Neural cell (in vitro differentiated cells): ENCODE results near the gene NME8.

ENCODE experiments used
- EP300 ChIP-seq: fragments of 450-650 bp; conservative IDR thresholded peaks from 2 replicates; pipeline ENCODE4 v1.6.1; 2014; ENCODE audit warnings: antibody characterized with exemption, mild to moderate bottlenecking, moderate library complexity; ENCODE audit not compliant: poor library complexity, severe bottlenecking
- EZH2 ChIP-seq: fragments of 200-600, 300-800 bp; shearing (Covaris generic), sonication (generic); IDR thresholded peaks from 2 replicates; pipeline ENCODE4 v1.6.1; 2014; ENCODE audit warnings: antibody characterized with exemption, low read length, borderline replicate concordance, mild to moderate bottlenecking; ENCODE audit not compliant: insufficient read depth, poor library complexity, severe bottlenecking
- MXI1 ChIP-seq: fragments of 450-650 bp; conservative IDR thresholded peaks from 2 replicates; pipeline ENCODE4 v1.6.1; 2014; ENCODE audit warnings: antibody characterized with exemption, mild to moderate bottlenecking; ENCODE audit not compliant: poor library complexity, severe bottlenecking
- POLR2AphosphoS5 ChIP-seq: IDR thresholded peaks from 2 replicates; pipeline ENCODE4 v1.6.1; 2012
- RAD21 ChIP-seq: fragments of 450-650 bp; conservative IDR thresholded peaks from 2 replicates; pipeline ENCODE4 v1.6.1; 2014; ENCODE audit warnings: antibody characterized with exemption, mild to moderate bottlenecking, moderate library complexity
- SMC3 ChIP-seq: fragments of 450-650 bp; conservative IDR thresholded peaks from 2 replicates; pipeline ENCODE4 v1.6.1; 2014; ENCODE audit warnings: antibody characterized with exemption, mild to moderate bottlenecking, moderate library complexity; ENCODE audit not compliant: poor library complexity
- TAF1 ChIP-seq: IDR thresholded peaks from 2 replicates; pipeline ENCODE4 v1.6.1; 2012; ENCODE audit warnings: low read depth
- TF ChIP-seq, protein P1 (sequence below): fragments of 450-650 bp; IDR thresholded peaks from 2 replicates; pipeline ENCODE4 v1.5.1; 2014; ENCODE audit warnings: antibody characterized with exemption, mild to moderate bottlenecking, moderate library complexity; ENCODE audit not compliant: poor library complexity, severe bottlenecking
- TF ChIP-seq, protein P2 (sequence below): IDR thresholded peaks from 2 replicates; pipeline ENCODE4 v1.6.1; 2012; ENCODE audit warnings: borderline replicate concordance

DNA sequence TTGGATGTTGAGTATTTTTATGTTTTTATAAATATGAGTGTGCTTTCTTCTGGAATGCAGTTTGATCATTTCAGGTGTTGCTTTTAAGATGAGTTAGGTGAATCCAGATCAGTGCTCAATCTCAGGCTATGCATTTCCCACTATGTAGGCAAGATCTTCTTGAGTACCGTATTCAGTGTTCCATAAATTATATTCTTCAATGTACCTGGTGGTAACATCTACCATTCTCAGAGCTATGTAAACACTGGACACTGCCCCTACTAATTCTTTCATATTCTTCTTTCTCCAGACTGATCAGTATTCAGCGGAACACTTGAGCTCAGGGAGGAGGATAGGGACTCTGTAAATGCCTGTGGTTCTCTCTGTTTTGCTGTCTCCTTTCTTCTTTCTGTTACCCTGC is 25.5 kb upstream of the NME8 start:
- TF ChIP-seq, protein P1, sequence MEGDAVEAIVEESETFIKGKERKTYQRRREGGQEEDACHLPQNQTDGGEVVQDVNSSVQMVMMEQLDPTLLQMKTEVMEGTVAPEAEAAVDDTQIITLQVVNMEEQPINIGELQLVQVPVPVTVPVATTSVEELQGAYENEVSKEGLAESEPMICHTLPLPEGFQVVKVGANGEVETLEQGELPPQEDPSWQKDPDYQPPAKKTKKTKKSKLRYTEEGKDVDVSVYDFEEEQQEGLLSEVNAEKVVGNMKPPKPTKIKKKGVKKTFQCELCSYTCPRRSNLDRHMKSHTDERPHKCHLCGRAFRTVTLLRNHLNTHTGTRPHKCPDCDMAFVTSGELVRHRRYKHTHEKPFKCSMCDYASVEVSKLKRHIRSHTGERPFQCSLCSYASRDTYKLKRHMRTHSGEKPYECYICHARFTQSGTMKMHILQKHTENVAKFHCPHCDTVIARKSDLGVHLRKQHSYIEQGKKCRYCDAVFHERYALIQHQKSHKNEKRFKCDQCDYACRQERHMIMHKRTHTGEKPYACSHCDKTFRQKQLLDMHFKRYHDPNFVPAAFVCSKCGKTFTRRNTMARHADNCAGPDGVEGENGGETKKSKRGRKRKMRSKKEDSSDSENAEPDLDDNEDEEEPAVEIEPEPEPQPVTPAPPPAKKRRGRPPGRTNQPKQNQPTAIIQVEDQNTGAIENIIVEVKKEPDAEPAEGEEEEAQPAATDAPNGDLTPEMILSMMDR, result no peak
- TF ChIP-seq EZH2 (no peak), POLR2AphosphoS5 (no peak), MXI1 (no peak), SMC3 (no peak), RAD21 (no peak), EP300 (no peak), TAF1 (no peak)
- TF ChIP-seq, protein P2, sequence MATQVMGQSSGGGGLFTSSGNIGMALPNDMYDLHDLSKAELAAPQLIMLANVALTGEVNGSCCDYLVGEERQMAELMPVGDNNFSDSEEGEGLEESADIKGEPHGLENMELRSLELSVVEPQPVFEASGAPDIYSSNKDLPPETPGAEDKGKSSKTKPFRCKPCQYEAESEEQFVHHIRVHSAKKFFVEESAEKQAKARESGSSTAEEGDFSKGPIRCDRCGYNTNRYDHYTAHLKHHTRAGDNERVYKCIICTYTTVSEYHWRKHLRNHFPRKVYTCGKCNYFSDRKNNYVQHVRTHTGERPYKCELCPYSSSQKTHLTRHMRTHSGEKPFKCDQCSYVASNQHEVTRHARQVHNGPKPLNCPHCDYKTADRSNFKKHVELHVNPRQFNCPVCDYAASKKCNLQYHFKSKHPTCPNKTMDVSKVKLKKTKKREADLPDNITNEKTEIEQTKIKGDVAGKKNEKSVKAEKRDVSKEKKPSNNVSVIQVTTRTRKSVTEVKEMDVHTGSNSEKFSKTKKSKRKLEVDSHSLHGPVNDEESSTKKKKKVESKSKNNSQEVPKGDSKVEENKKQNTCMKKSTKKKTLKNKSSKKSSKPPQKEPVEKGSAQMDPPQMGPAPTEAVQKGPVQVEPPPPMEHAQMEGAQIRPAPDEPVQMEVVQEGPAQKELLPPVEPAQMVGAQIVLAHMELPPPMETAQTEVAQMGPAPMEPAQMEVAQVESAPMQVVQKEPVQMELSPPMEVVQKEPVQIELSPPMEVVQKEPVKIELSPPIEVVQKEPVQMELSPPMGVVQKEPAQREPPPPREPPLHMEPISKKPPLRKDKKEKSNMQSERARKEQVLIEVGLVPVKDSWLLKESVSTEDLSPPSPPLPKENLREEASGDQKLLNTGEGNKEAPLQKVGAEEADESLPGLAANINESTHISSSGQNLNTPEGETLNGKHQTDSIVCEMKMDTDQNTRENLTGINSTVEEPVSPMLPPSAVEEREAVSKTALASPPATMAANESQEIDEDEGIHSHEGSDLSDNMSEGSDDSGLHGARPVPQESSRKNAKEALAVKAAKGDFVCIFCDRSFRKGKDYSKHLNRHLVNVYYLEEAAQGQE, result no peak
